ENCODE results near the gene MTG2. TPM values are rescaled to one million over a fixed set of nuclear protein-coding genes. Genes with fewer than 3 reads are reported as not detected.

The MTG2 gene
- total and polyA plus RNA-seq, 2 of the 13 experiments (the other 11 are each of a cell fraction or from before 2014, with no cell fraction given): 20.4 to 37.8 TPM

GRCh38 chr20:62182469-62183425 lies at the start of gene MTG2 (continued):
- peak; percentile 71; the same call in 1 of the 2 replicates for TF ChIP-seq SOX13 (IDR thresholded peaks at IDR 0.05)
- peak in 1 of 2 experiments; percentile 71; a peak in 2 of 4 replicates for TF ChIP-seq SOX13 (CRISPR knock-in tag; conservative IDR thresholded peaks at IDR 0.05 in 1 of 2, IDR thresholded peaks at IDR 0.05 in 1 of 2)
- TF ChIP-seq KLF12 (CRISPR knock-in tag; IDR thresholded peaks at IDR 0.05; ENCODE audit: borderline replicate concordance): peak; percentile 95
- peak; percentile 90 for TF ChIP-seq PITX1 (CRISPR knock-in tag; IDR thresholded peaks at IDR 0.05)
- peak; percentile 94 for TF ChIP-seq GATA4 (IDR thresholded peaks at IDR 0.05; ENCODE audit: borderline replicate concordance, low read depth)
- peak; percentile 88; the same call in 1 of the 2 replicates for TF ChIP-seq NR1H2 (CRISPR knock-in tag; IDR thresholded peaks at IDR 0.05; ENCODE audit: borderline replicate concordance, low read depth)
- peak; percentile 99 for TF ChIP-seq ETS1 (CRISPR knock-in tag; IDR thresholded peaks at IDR 0.05)
- no peak for TF ChIP-seq SETDB1 (CRISPR knock-in tag; IDR thresholded peaks at IDR 0.05; ENCODE audit: borderline replicate concordance)
- peak; percentile 89; the same call in 1 of the 2 replicates for TF ChIP-seq ZNF563 (CRISPR knock-in tag; IDR thresholded peaks at IDR 0.05)
- TF ChIP-seq ZNF570 (CRISPR knock-in tag; IDR thresholded peaks at IDR 0.05; ENCODE audit: borderline replicate concordance): no peak; the same call in 1 of the 2 replicates
- TF ChIP-seq ZNF691 (CRISPR knock-in tag; IDR thresholded peaks at IDR 0.05; ENCODE audit: borderline replicate concordance, low read depth): peak; percentile 99
- TF ChIP-seq KLF15 (CRISPR knock-in tag; IDR thresholded peaks at IDR 0.05; ENCODE audit: borderline replicate concordance): peak; percentile 93
- TF ChIP-seq SAFB2 (CRISPR knock-in tag; IDR thresholded peaks at IDR 0.05; ENCODE audit: borderline replicate concordance, low read depth): peak; percentile 99
- TF ChIP-seq ZNF512 (CRISPR knock-in tag; IDR thresholded peaks at IDR 0.05): peak; percentile 88; the same call in 1 of the 2 replicates
- TF ChIP-seq MED8 (CRISPR knock-in tag; IDR thresholded peaks at IDR 0.05; ENCODE audit: insufficient replicate concordance): peak; percentile 86
- TF ChIP-seq IRF1 (CRISPR knock-in tag; IDR thresholded peaks at IDR 0.05; ENCODE audit: low read depth): peak; percentile 5
- TF ChIP-seq STAG1 (CRISPR knock-in tag; IDR thresholded peaks at IDR 0.05): peak; percentile 41
- no peak for TF ChIP-seq USF2 (IDR thresholded peaks at IDR 0.05; ENCODE audit: low read depth, low read length)
- TF ChIP-seq USF2 (CRISPR knock-in tag; IDR thresholded peaks at IDR 0.05; ENCODE audit: borderline replicate concordance): no peak; the same call in 1 of the 2 replicates
- no peak for TF ChIP-seq ZNF530 (CRISPR knock-in tag; IDR thresholded peaks at IDR 0.05; ENCODE audit: low read depth)
- peak; percentile 79 for TF ChIP-seq TEAD3 (CRISPR knock-in tag; optimal IDR thresholded peaks at IDR 0.05; ENCODE audit: borderline replicate concordance)

Measured in HepG2 (cell line).